Karpas-422 (cell line): ENCODE results near the gene KYAT1. TPM values are rescaled to one million over a fixed set of nuclear protein-coding genes. Genes with fewer than 3 reads are reported as not detected.
"Not testable (repeated sequence)": the region's sequence is repeated elsewhere in the genome, so short reads cannot be mapped to it uniquely, and the experiment has no call there.

ENCODE experiments used
- DNase-seq: peaks from one replicate; pipeline ENCODE4 v3.0.0-alpha.2; 2015
- H2AFZ ChIP-seq: fragments of 200-600 bp; sonication (generic); 2 replicates; pipeline ENCODE4 v1.6.1; 2014; ENCODE audit warnings: antibody characterized with exemption, low read length, mixed read lengths
- H3K27ac ChIP-seq: fragments of 200-600 bp; sonication (generic); 2 replicates; pipeline ENCODE4 v1.5.1; 2014; ENCODE audit warnings: mild to moderate bottlenecking, low read length, moderate library complexity
- H3K27me3 ChIP-seq: fragments of 200-600 bp; sonication (generic); 2 replicates; pipeline ENCODE4 v1.6.1; 2014; ENCODE audit warnings: low read length, mixed read lengths
- H3K36me3 ChIP-seq: fragments of 200-600 bp; sonication (generic); 2 replicates; pipeline ENCODE4 v1.6.1; 2014; ENCODE audit warnings: low read length, mixed read lengths; ENCODE audit not compliant: insufficient read depth
- H3K4me1 ChIP-seq: fragments of 200-600 bp; sonication (generic); 2 replicates; pipeline ENCODE4 v1.6.1; 2014; ENCODE audit warnings: mild to moderate bottlenecking, low read length, mixed read lengths
- H3K4me2 ChIP-seq: fragments of 200-600 bp; sonication (generic); 2 replicates; pipeline ENCODE4 v1.6.1; 2014; ENCODE audit warnings: low read length, low read depth, mild to moderate bottlenecking; ENCODE audit not compliant: poor library complexity, severe bottlenecking
- H3K4me3 ChIP-seq: fragments of 200-600 bp; sonication (generic); 2 replicates; pipeline ENCODE4 v1.5.1; 2014; ENCODE audit warnings: mild to moderate bottlenecking, antibody characterized with exemption, low read length, mixed read lengths
- H3K79me2 ChIP-seq: fragments of 200-600 bp; sonication (generic); 2 replicates; pipeline ENCODE4 v1.6.1; 2014; ENCODE audit warnings: mild to moderate bottlenecking, low read length, mixed read lengths
- H3K9ac ChIP-seq: fragments of 200-600 bp; sonication (generic); 2 replicates; pipeline ENCODE4 v1.6.0; 2014; ENCODE audit warnings: low read length
- H3K9me2 ChIP-seq: fragments of 200-600 bp; sonication (generic), shearing (Covaris generic); replicated peaks from 2 replicates; pipeline ENCODE4 v1.6.0; 2014; ENCODE audit warnings: mild to moderate bottlenecking, low read length, moderate library complexity; ENCODE audit not compliant: insufficient read depth
- H3K9me3 ChIP-seq: fragments of 300-700, 200-600 bp; sonication (generic); 2 replicates; pipeline ENCODE4 v1.6.1; 2014; ENCODE audit warnings: low read length, mixed read lengths
- H4K20me1 ChIP-seq: fragments of 200-600 bp; sonication (generic); 2 replicates; pipeline ENCODE4 v1.6.1; 2014; ENCODE audit warnings: mild to moderate bottlenecking, antibody characterized with exemption, low read length, low read depth; ENCODE audit not compliant: insufficient read depth
- total RNA-seq: library from RNA; depleted of rRNA; stranded (reverse); fragments of >200 nt; shearing (Covaris generic); gene quantifications from 2 replicates; pipeline ENCODE4 v1.2.3, GENCODE V29; 2014; ENCODE audit warnings: low replicate concordance

The KYAT1 gene
- total RNA-seq, 1 experiment from 2014 or later = 26.8 TPM

DNA sequence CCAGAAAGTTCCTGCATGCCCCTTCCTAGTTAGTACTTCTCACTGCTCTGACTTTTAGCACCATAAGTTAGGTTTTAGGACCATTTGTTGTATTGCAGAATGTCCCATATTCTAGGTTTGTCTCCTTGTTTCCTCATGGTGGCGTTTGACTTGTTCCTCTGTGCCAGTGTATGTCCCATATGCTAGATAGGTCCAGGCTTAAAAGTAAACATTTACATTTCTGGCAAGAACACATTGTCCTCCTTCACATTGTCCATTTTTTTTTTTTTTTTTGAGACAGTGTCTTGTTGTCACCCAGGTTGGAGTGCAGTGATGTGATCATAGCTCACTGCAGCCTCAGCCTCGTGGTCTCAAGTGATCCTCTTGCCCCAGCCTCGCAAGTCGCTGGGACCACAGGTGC is 79.3 kb downstream of the KYAT1 start:
- H3K27me3 ChIP-seq = no peaks in the 10 kb centered on the region
- no peak for DNase-seq
- H3K36me3 ChIP-seq = peaks cover 8% of the 10 kb centered on the region
- no peak overlapping the region for H3K4me3 ChIP-seq
- H3K9ac ChIP-seq = no peak overlapping the region
- H3K9me3 ChIP-seq = no peaks in the 10 kb centered on the region
- no peak overlapping the region for H2AFZ ChIP-seq
- no peaks in the 10 kb centered on the region for H3K79me2 ChIP-seq
- H3K27ac ChIP-seq = no peak overlapping the region
- no peak overlapping the region for H3K4me2 ChIP-seq
- no peaks in the 10 kb centered on the region for H3K9me2 ChIP-seq
- H3K4me1 ChIP-seq = no peaks in the 10 kb centered on the region
- no peaks in the 10 kb centered on the region for H4K20me1 ChIP-seq

DNA sequence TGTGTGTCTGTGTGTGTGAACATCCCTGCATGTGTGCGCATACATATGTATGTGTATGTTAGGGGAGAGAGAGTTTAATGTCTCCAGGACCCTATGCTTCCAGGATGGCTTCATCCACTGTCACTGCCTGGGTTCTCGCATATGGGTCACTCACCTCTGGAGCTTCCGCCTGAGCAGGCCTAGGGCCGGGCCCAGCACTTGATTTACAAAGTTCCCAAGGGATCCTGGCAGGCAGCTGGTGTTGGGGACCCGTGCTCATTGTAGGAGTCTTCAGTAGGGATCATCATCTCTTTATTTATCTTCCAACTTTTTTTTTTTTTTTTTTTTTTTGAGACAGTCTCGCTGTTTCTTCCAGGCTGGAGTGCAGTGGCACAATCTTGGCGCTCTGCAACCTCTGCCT is 81.7 kb downstream of the KYAT1 start:
- Histone ChIP-seq H4K20me1 (no peaks in the 10 kb centered on the region), H3K27me3 (no peaks in the 10 kb centered on the region), H3K36me3 (no peaks in the 10 kb centered on the region; the same call in 1 of the 2 replicates), H2AFZ (no peak overlapping the region), H3K9ac (no peak overlapping the region), H3K27ac (no peak overlapping the region), H3K4me2 (no peak overlapping the region), H3K4me3 (no peak overlapping the region), H3K4me1 (no peaks in the 10 kb centered on the region), H3K79me2 (no peaks in the 10 kb centered on the region), H3K9me2 (no peaks in the 10 kb centered on the region), H3K9me3 (no peaks in the 10 kb centered on the region)
- DNase-seq = no peak

DNA sequence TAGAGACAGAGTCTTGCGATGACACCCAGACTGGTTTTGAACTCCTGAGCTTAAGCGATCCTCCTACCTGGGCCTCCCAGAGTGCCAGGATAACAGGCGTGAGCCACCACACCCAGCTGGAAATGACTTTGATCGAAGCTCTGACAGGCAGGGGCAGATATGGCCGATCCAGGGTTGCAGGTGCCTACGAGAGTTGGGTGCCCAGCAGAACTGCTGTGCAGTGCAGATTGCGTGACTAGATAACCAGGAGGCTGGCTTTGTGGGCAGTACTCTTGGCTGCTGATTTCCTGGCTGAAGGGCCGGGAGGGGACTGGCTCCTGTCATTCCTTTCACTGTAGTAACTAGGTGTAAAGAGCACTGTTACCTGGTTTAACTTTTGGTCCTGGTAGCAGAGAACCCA is 82.9 kb downstream of the KYAT1 start:
- H3K4me1 ChIP-seq = no peaks in the 10 kb centered on the region
- H3K79me2 ChIP-seq = no peaks in the 10 kb centered on the region
- H2AFZ ChIP-seq = no peak overlapping the region
- no peak overlapping the region for H3K4me2 ChIP-seq
- H3K4me3 ChIP-seq = no peak overlapping the region
- H3K36me3 ChIP-seq = peaks cover 4% of the 10 kb centered on the region
- no peaks in the 10 kb centered on the region for H3K9me3 ChIP-seq
- H3K9ac ChIP-seq = no peak overlapping the region
- no peaks in the 10 kb centered on the region for H3K9me2 ChIP-seq
- no peaks in the 10 kb centered on the region for H3K27me3 ChIP-seq
- H3K27ac ChIP-seq = no peak overlapping the region
- no peak for DNase-seq
- no peaks in the 10 kb centered on the region for H4K20me1 ChIP-seq

DNA sequence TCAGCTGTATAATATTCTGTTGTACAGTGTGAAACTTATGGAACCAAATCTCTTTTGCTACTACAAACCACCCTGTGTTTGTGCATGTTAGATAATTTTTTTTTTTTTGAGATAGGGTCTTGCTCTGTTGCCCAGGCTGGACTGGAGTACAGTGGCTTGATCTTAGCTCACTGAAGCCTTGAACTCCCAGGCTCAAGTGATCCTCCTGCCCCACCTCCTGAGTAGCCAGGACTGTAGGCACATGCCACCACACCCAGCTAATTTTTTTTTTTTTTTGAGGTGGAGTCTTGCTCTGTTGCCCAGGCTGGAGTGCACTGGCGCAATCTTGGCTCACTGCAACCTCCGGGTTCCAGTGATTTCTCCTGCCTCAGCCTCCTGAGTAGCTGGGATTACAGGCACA is 86.8 kb downstream of the KYAT1 start:
- not testable (repeated sequence) for H3K9ac ChIP-seq, H3K79me2 ChIP-seq, DNase-seq, H3K27ac ChIP-seq, H3K9me3 ChIP-seq, H2AFZ ChIP-seq, H3K9me2 ChIP-seq, H4K20me1 ChIP-seq, H3K27me3 ChIP-seq, H3K4me1 ChIP-seq, H3K36me3 ChIP-seq, H3K4me2 ChIP-seq, H3K4me3 ChIP-seq

DNA sequence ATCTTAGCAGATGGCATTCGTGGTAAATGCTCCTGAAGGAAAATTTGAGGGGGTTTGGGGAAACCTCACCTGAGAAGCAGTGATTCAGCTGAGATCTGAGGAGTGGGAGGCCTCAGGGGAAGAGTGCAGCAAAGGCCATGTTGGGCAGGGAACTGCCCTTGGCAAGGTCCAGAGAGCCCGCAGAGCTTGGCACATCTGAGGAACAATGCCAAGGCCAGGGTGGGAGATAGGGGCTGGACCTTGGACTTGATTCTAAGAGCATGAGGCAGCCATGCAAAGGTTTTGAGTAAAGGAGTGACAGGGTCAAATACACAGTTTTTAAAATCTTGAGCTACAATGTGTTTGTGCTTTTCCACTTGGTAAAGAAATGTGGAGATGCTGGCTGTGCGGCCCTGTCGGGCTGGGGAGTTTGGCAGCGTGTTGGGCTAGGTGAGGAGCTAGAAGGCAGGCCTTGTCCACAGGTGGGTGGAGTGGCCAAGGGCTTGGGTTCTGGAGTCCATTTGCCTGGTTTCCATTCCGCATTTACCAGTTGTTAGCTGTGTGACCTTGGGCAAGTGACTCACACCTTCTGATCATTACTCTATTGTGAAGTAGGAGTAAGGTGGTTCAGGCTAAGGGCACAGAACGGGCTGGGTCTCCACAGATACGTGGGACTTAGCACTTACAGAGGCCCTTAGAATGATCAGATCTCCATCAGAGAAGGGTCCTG is 88.6 kb downstream of the KYAT1 start:
- Histone ChIP-seq H3K4me1 (peaks cover 7% of the 10 kb centered on the region), H2AFZ (no peak overlapping the region), H3K27me3 (no peaks in the 10 kb centered on the region), H3K4me3 (no peak overlapping the region), H3K9me3 (no peaks in the 10 kb centered on the region), H3K79me2 (peaks cover 11% of the 10 kb centered on the region), H3K9me2 (no peaks in the 10 kb centered on the region), H3K9ac (no peak overlapping the region), H3K4me2 (no peak overlapping the region), H4K20me1 (no peaks in the 10 kb centered on the region), H3K36me3 (peaks cover 6% of the 10 kb centered on the region; the same call in 1 of the 2 replicates), H3K27ac (no peak overlapping the region)
- no peak for DNase-seq

DNA sequence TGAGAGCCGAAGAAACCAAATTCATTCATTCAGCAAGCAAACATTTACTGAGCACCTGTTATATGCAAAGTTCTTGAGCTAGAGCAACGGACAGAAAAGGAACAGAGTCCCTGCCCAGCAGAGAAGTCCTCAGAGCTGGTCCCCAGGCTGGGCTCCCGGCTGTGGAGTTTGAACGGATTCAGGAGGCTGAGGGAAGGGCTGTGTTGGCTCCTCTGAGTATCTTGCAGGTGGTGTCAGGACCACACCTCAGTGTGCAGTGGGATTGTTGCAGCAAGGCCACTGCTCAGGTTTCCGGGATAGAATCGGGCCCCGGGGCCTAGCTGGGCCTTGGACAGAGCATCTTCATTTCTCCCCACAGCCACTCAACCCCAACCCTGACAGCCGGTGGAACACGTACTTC is 89.6 kb downstream of the KYAT1 start:
- no peak for DNase-seq
- Histone ChIP-seq H3K36me3 (peaks cover 6% of the 10 kb centered on the region; the same call in 1 of the 2 replicates), H3K79me2 (peaks cover 21% of the 10 kb centered on the region), H4K20me1 (no peaks in the 10 kb centered on the region), H3K9me3 (no peaks in the 10 kb centered on the region), H3K27ac (no peak overlapping the region), H3K9me2 (no peaks in the 10 kb centered on the region), H3K9ac (no peak overlapping the region), H2AFZ (no peak overlapping the region), H3K27me3 (no peaks in the 10 kb centered on the region), H3K4me1 (peaks cover 11% of the 10 kb centered on the region), H3K4me3 (no peak overlapping the region), H3K4me2 (no peak overlapping the region)

DNA sequence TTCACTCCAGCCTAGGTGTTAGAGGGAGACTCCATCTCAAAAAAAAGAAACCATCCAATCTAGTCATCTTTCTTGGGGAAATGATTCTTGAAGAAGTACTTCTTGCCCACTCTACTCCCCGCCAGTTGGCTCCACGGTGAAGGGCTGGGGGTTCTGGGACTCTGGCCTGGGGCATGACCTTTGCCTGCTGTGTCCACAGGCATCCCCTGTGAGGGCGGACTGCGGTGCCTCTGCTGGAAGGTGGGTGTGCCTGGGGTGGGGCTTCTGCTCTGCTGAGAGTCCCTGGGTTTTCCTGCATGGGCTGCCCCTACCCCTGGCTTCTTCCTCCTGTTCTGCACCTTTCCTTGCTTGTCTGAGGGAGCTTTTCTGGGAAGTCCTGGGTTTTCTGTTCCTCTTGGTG is 91.2 kb downstream of the KYAT1 start:
- Histone ChIP-seq H3K9me3 (no peaks in the 10 kb centered on the region), H3K36me3 (peaks cover 6% of the 10 kb centered on the region; the same call in 1 of the 2 replicates), H3K9ac (no peak overlapping the region), H3K9me2 (no peaks in the 10 kb centered on the region), H3K79me2 (peaks cover 22% of the 10 kb centered on the region), H3K27ac (no peak overlapping the region), H3K4me1 (peaks cover 16% of the 10 kb centered on the region), H3K27me3 (no peaks in the 10 kb centered on the region), H3K4me3 (no peak overlapping the region), H3K4me2 (no peak overlapping the region), H4K20me1 (no peaks in the 10 kb centered on the region), H2AFZ (no peak overlapping the region)
- DNase-seq = no peak

DNA sequence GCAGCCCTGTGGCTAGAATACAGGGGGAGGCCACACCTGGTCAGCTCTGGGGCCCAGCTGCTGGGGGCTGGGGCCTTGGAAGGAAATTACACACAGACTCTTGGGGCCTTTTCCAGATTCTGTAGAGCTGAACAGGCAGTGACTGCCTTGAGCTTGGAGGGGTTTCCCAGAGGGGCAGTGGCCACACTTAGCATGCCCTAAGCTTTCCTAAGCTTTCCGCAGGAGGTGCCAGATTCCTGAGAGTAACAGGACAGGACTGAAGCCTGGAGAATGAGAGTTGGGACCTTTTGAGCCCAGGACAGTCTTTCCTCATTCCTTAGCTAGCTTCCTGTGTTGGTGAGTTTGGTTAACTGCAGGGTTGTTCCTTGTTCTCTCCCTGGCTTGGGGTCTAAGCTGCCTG is 93.3 kb downstream of the KYAT1 start:
- Histone ChIP-seq H3K36me3 (0 out of 2 replicates have a peak, but pooled peaks cover 3% of the 10 kb centered on the region), H3K9me3 (no peaks in the 10 kb centered on the region), H3K9ac (peak overlapping the region; percentile 96), H3K79me2 (peaks cover 22% of the 10 kb centered on the region), H4K20me1 (no peaks in the 10 kb centered on the region), H3K27me3 (no peaks in the 10 kb centered on the region), H3K4me1 (peaks cover 20% of the 10 kb centered on the region), H3K4me3 (peak overlapping the region; percentile 76), H3K27ac (no peak overlapping the region), H3K4me2 (peak overlapping the region; percentile 89), H3K9me2 (no peaks in the 10 kb centered on the region), H2AFZ (no peak overlapping the region)
- no peak for DNase-seq
